ENCODE measurements around the gene SLC35F2.

DNA sequence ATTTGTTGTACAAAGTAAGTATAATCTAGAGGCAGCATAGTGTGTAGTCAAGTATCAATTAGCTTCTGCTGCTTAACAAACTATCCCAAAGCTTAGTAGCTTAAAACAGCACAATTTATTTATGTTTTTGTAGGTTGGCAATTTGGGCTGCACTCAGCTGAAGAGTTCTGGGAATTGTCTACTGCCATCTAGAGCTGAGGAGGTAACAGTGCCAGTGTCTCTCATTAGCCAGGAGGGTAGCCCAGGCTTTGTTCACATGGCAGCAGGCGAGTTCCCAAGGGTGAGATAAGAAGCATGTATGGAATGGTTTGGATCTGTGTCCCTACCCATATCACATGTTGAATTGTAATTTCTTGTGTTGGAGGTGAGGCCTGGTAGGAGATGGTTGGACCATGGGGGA is 100.9 kb downstream of the SLC35F2 start:
- TF ChIP-seq, protein P1, sequence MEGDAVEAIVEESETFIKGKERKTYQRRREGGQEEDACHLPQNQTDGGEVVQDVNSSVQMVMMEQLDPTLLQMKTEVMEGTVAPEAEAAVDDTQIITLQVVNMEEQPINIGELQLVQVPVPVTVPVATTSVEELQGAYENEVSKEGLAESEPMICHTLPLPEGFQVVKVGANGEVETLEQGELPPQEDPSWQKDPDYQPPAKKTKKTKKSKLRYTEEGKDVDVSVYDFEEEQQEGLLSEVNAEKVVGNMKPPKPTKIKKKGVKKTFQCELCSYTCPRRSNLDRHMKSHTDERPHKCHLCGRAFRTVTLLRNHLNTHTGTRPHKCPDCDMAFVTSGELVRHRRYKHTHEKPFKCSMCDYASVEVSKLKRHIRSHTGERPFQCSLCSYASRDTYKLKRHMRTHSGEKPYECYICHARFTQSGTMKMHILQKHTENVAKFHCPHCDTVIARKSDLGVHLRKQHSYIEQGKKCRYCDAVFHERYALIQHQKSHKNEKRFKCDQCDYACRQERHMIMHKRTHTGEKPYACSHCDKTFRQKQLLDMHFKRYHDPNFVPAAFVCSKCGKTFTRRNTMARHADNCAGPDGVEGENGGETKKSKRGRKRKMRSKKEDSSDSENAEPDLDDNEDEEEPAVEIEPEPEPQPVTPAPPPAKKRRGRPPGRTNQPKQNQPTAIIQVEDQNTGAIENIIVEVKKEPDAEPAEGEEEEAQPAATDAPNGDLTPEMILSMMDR (IDR thresholded peaks at IDR 0.05; ENCODE audit: low read length): peak; percentile 20
- TF ChIP-seq EZH2 (optimal IDR thresholded peaks at IDR 0.05; ENCODE audit: low read depth, low read length) (no peak), EZH2phosphoT487 (IDR thresholded peaks at IDR 0.05; ENCODE audit: low read length) (no peak)

Measured in MM.1S (cell line).